HL-60 (cell line): ENCODE measurements around the gene TBATA.

Experiments
- DNase-seq, 2 experiments: peaks; one replicate each; pipeline ENCODE4 v3.0.0-alpha.2; 2010 to 2020; ENCODE audit warnings: low read depth in 1 of 2, low spot score in 1 of 2
- H3K27ac ChIP-seq: fragments of 250-450 bp; sonication (Bioruptor Pico); replicated peaks from 2 replicates; pipeline ENCODE4 v1.5.1; 2020; ENCODE audit warnings: mild to moderate bottlenecking, moderate library complexity
- H3K27me3 ChIP-seq: fragments of 250-450 bp; sonication (Bioruptor Pico); 2 replicates; pipeline ENCODE4 v1.5.1; 2021; ENCODE audit warnings: mild to moderate bottlenecking, moderate library complexity; ENCODE audit not compliant: insufficient read depth, poor library complexity, severe bottlenecking
- H3K4me3 ChIP-seq: replicated peaks from 2 replicates; pipeline ENCODE4 v1.5.1; 2011; ENCODE audit warnings: mild to moderate bottlenecking, control low read depth, low read length; ENCODE audit not compliant: insufficient read depth
- CTCF ChIP-seq: IDR thresholded peaks from one replicate; pipeline ENCODE4 v1.5.1; 2011; ENCODE audit warnings: low read length, control low read depth, inconsistent platforms; ENCODE audit not compliant: insufficient read depth
- GABPA ChIP-seq: IDR thresholded peaks from 2 replicates; pipeline ENCODE4 v1.6.1; 2012; ENCODE audit warnings: low read depth
- POLR2AphosphoS5 ChIP-seq: IDR thresholded peaks from 2 replicates; pipeline ENCODE4 v1.6.1; 2012; ENCODE audit warnings: low read depth
- REST ChIP-seq: IDR thresholded peaks from 2 replicates; pipeline ENCODE4 v1.6.1; 2012; ENCODE audit warnings: low read depth; ENCODE audit not compliant: insufficient replicate concordance
- SPI1 ChIP-seq: IDR thresholded peaks from 2 replicates; pipeline ENCODE4 v1.6.1; 2012; ENCODE audit warnings: low read depth, mild to moderate bottlenecking, borderline replicate concordance

Gene TBATA

GRCh38 chr10:70830164-70830563, 45.0 kb upstream of the TBATA start:
- Histone ChIP-seq H3K27ac (no peak overlapping the region), H3K27me3 (no peaks in the 10 kb centered on the region), H3K4me3 (no peak overlapping the region)
- TF ChIP-seq POLR2AphosphoS5 (no peak), GABPA (no peak), CTCF (no peak), SPI1 (peak; percentile 88)
- no peak for DNase-seq

- Histone ChIP-seq H3K27ac (no peak overlapping the region), H3K27me3 (no peaks in the 10 kb centered on the region), H3K4me3 (no peak overlapping the region)
- no peak for DNase-seq
- TF ChIP-seq POLR2AphosphoS5 (no peak), GABPA (no peak), REST (no peak), SPI1 (no peak), CTCF (no peak)
Measured at GRCh38 chr10:70829543-70829942, 44.4 kb upstream of the TBATA start.

- no peaks in the 10 kb centered on the region for H3K27me3 ChIP-seq
- DNase-seq: no peak
- H3K27ac ChIP-seq: no peak overlapping the region
- H3K4me3 ChIP-seq: no peak overlapping the region
- no peak for TF ChIP-seq POLR2AphosphoS5
- TF ChIP-seq REST: no peak
- no peak for TF ChIP-seq GABPA
- no peak for TF ChIP-seq SPI1
- TF ChIP-seq CTCF: no peak
Measured at GRCh38 chr10:70828923-70829322, 43.7 kb upstream of the TBATA start.

GRCh38 chr10:70827086-70827757, 42.0 kb upstream of the TBATA start:
- Histone ChIP-seq H3K27ac (no peak overlapping the region), H3K4me3 (no peak overlapping the region), H3K27me3 (no peaks in the 10 kb centered on the region)
- TF ChIP-seq POLR2AphosphoS5 (no peak), GABPA (no peak), REST (no peak), SPI1 (no peak), CTCF (no peak)
- no peak for DNase-seq
